Esophagus squamous epithelium (tissue), 4 donors: ENCODE data around the gene STARD7.

ENCODE experiments used
- POLR2A ChIP-seq, 4 donors: fragments of 450-650 bp; IDR thresholded peaks; one replicate each; pipeline ENCODE4 v1.6.1; 2017; ENCODE audit warnings: antibody characterized with exemption in 4 of 4, mild to moderate bottlenecking in 4 of 4, moderate library complexity in 3 of 4
- TF ChIP-seq, protein P1 (sequence below), 6 experiments: fragments of 450-650 bp in 4 of 6; fragments of 200-600 bp in 2 of 6; sonication (generic) in 2 of 6; IDR thresholded peaks; one replicate each; pipeline ENCODE4 v1.5.1; 2016 to 2019; ENCODE audit warnings: antibody characterized with exemption in 6 of 6, mild to moderate bottlenecking in 4 of 6, moderate library complexity in 4 of 6

DNA sequence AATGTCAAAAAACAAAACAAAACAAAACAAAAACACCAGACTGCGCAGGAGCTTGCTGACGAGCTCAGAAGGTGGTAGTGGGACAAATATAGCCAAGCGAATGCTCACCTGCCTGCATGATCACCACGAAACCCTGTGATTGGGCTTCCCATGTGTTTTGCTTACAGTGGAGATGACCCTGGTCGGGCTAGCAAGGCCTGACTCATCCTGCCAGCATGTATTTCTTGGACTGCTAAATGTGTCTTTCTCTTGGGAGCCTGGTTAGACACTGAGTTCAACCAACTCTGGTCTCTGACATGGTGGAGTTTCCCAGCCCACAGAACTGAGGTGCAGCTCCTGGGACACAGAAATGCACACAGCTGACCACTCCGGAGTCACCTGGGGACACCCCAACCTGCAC is 32.7 kb downstream of the STARD7 start:
- TF ChIP-seq, protein P1, sequence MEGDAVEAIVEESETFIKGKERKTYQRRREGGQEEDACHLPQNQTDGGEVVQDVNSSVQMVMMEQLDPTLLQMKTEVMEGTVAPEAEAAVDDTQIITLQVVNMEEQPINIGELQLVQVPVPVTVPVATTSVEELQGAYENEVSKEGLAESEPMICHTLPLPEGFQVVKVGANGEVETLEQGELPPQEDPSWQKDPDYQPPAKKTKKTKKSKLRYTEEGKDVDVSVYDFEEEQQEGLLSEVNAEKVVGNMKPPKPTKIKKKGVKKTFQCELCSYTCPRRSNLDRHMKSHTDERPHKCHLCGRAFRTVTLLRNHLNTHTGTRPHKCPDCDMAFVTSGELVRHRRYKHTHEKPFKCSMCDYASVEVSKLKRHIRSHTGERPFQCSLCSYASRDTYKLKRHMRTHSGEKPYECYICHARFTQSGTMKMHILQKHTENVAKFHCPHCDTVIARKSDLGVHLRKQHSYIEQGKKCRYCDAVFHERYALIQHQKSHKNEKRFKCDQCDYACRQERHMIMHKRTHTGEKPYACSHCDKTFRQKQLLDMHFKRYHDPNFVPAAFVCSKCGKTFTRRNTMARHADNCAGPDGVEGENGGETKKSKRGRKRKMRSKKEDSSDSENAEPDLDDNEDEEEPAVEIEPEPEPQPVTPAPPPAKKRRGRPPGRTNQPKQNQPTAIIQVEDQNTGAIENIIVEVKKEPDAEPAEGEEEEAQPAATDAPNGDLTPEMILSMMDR (IDR thresholded peaks at IDR 0.05) = no peak
- no peak for TF ChIP-seq POLR2A (IDR thresholded peaks at IDR 0.05)
